ENCODE measurements around the gene ARGFX.

- TF ChIP-seq EZH2 (IDR thresholded peaks at IDR 0.05; ENCODE audit: borderline replicate concordance, low read depth, low read length, poor library complexity, severe bottlenecking) (no peak), CTCF (conservative IDR thresholded peaks at IDR 0.05; ENCODE audit: low read depth, low read length) (no peak)
Observed at GRCh38 chr3:121592856-121593702, 25.3 kb downstream of the ARGFX start, which contains the start of gene FBXO40.

Data from A673 (cell line).